GM13976 (cell line): ENCODE measurements around the gene WWOX.

Experiments used
- DNase-seq: peaks from one replicate; pipeline ENCODE4 v3.0.0; 2012; ENCODE audit warnings: low spot score
- CTCF ChIP-seq: IDR thresholded peaks from 2 replicates; pipeline ENCODE4 v1.5.1; 2012; ENCODE audit warnings: borderline replicate concordance, mild to moderate bottlenecking; ENCODE audit not compliant: insufficient read depth; ENCODE audit errors: extremely low read depth, missing control alignments, control extremely low read depth
- in situ Hi-C: fragments of 300-500 bp; cut with MboI; formaldehyde crosslinking; loops from one replicate; pipeline ENCODE4 v1.12.0; 2022; ENCODE audit warnings: low sequenced_read_pairs, mixed read lengths, inconsistent platforms; ENCODE audit not compliant: unreplicated experiment

WWOX gene

GRCh38 chr16:78877114-78877655, 777.7 kb downstream of the WWOX start:
- DNase-seq = no peak
- in situ Hi-C loops = no loop called here
- TF ChIP-seq CTCF = no peak

- TF ChIP-seq CTCF = no peak
- in situ Hi-C loops = no loop called here
- DNase-seq = no peak
Measured at GRCh38 chr16:78878570-78878969, 779.1 kb downstream of the WWOX start.

- no peak for TF ChIP-seq CTCF
- no peak for DNase-seq
- in situ Hi-C loops = no loop called here
Measured at GRCh38 chr16:78879011-78879410, 779.6 kb downstream of the WWOX start.

- TF ChIP-seq CTCF = no peak
- in situ Hi-C loops = no loop called here
- no peak for DNase-seq
Measured at GRCh38 chr16:78882150-78882549, 782.7 kb downstream of the WWOX start.

GRCh38 chr16:78882751-78883150, 783.3 kb downstream of the WWOX start:
- TF ChIP-seq CTCF = no peak
- DNase-seq = no peak
- in situ Hi-C loops = no loop called here

- TF ChIP-seq CTCF = no peak
- in situ Hi-C loops = no loop called here
- DNase-seq = no peak
Measured at GRCh38 chr16:78884204-78884603, 784.8 kb downstream of the WWOX start.

- in situ Hi-C loops = no loop called here
- no peak for TF ChIP-seq CTCF
- no peak for DNase-seq
Measured at GRCh38 chr16:78889346-78889745, 789.9 kb downstream of the WWOX start.
